OCI-M2 (cell line): ENCODE data around the gene ABHD1.
"Not testable (repeated sequence)": the region's sequence is repeated elsewhere in the genome, so short reads cannot be mapped to it uniquely, and the experiment has no call there.

ENCODE experiments used
- DNase-seq: peaks from one replicate; lab custom pipeline; 2025; ENCODE audit not compliant: unreplicated experiment; lab: John Stamatoyannopoulos, UW

The ABHD1 gene

DNA sequence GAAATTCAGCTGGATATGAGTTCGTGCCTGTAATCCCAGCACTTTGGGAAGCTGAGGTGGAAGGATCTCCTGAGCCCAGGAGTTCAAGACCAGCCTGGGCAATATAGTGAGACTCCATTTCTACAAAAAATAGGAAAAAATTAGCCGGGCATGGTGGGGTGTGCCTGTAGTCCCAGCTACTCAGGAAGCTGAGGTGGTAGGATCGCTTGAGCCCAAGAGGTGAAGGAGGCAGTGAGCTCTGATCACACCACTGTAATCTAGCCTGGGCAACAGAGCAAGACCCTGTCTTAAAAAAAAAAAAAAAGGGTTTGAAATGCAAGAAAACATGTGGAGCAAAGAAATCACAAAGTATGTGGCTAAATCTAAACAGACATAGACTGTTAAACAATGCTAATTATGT, 14.5 kb upstream of the ABHD1 start:
- DNase-seq = no peak

GRCh38 chr2:27110603-27111352, 12.8 kb upstream of the ABHD1 start:
- not testable (repeated sequence) for DNase-seq

DNA sequence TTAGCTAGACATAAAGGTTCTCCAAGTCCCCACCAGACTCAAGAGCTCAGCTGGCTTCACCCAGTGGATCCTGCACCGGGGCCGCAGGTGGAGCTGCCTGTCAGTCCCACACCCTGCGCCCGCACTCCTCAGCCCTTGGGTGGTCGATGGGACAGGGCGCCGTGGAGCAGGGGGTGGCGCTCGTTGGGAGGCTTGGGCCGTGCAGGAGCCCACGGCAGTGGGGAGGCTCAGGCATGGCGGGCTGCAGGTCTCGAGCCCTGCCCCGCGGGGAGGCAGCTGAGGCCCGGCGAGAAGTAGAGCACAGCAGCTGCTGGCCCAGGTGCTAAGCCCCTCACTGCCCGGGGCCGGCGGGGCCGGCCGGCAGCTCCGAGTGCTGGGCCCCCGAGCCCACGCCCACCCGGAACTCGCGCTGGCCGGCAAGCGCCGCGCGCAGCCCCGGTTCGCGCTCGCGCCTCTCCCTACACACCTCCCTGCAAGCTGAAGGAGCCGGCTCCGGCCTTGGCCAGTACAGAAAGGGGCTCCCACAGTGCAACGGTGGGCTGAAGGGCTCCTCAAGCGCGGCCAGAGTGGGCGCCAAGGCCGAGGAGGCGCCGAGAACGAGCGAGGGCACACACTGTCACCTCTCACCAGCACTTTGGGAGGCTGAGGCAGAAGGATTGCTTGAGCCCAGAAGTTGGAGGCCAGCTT, 12.1 kb upstream of the ABHD1 start:
- not testable (repeated sequence) for DNase-seq

- no peak for DNase-seq
Observed at GRCh38 chr2:27115519-27115918, 8.1 kb upstream of the ABHD1 start.

DNA sequence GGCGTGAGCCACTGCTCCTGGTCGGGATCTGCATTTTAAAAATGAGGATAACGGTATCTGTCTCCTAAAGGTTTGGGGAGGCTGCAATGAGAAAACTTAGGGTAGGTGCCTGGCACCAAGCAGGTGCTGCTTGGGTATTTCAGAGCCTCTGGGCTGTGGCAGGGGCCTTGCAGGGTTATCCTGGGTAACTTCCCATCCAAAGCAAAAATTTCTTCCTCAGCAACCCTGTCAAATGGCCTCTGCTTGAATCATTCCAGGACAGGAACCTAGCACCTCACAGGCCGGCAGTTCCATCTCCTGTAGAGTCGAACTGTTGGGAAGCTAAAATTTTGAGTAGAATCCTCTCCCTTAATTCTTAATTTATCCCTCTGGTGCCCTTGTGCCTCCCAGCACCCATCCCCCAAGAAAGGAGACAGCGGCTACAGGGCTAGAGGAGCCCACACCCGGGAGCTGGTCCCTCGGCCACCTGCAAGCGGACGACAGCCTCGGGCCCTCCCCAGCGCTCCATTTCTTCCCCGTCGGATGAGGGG, 5.6 kb upstream of the ABHD1 start:
- DNase-seq = no peak

- DNase-seq = no peak
Observed at GRCh38 chr2:27118525-27119329, 4.9 kb upstream of the ABHD1 start, which contains the start of gene CGREF1. Gene CGREF1, minus strand, starts transcription at chr2:27119128. Its CDS starts 14,762 bp downstream, at chr2:27104366.

DNA sequence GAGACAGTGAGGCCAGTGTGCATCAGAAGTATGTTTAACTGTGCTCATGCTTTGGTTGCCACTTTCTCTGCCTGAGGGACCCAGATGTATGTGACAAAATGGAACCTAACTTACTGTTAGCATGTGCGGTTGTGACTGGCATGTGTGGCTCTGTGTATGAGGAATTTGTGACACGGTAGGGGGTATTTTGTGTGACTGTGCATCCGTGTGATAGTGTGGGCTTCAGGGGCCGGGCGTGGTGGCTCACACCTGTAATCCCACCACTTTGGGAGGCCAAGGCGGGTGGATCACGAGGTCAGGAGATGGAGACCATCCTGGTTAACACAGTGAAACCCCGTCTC, 4.3 kb upstream of the ABHD1 start:
- not testable (repeated sequence) for DNase-seq

DNA sequence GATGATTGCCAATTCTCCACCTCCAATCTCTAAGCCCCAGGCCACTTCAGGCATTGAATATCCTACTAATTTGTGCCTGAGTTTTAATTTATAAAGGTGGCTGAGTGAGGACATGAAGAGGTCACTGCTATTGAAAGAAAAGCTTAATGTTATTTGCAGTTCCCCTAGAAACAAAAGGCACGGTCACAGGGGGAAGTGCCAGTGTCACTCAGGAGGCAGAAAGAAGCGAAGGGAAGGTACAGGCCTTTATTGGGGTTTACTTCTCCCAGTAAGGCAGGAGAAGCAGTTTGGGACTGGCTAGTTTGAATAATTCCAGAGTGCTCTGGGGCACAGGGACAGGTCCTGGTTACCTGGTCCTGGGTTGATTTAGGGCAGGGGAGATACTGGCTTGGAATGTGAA, 1.7 kb upstream of the ABHD1 start:
- DNase-seq = no peak

GRCh38 chr2:27122791-27123190, 824 bp upstream of the ABHD1 start:
- DNase-seq = no peak

- no peak for DNase-seq
Observed at GRCh38 chr2:27125104-27125503, 1.5 kb downstream of the ABHD1 start.

DNA sequence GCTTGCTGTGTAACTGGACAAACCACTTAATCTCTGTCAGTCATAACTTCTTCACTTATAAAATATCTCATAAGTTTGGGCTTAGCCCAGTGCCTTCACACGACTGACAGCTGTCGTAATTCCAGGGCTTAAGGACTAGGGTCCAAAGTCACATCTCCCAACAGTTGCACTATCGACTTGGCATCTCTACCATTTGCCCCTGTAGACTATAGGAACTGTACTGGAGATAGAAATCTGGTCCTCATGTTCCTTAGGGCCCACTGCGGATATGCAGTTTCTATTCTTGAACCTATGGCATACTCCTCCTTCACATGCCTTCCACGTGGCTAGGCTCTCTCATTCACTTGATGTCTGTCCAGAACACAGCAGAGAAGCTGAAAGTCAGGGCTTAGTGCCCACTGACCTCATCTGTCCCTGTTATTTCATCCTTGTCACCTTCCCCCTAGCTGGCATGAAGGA, 2.7 kb downstream of the ABHD1 start:
- DNase-seq = no peak

- no peak for DNase-seq
Observed at GRCh38 chr2:27127883-27128667, 4.5 kb downstream of the ABHD1 start.

- DNase-seq = no peak
Observed at GRCh38 chr2:27128668-27129571, 5.3 kb downstream of the ABHD1 start.

DNA sequence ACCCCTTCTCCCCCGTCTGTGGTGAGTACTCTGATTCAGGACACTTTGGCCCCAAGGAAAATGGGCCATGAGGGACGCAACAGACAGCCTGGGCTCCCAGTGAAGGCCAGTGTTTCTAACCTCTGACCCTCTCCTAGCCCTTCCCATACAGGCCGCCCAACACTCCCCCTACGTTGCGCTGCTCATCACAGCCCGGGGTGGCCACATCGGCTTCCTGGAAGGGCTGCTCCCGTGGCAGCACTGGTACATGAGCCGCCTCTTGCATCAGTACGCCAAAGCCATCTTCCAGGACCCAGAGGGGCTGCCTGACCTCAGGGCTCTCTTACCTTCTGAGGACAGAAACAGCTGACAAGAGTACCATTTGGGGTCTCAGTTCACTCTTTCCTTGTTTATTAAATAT, 6.8 kb downstream of the ABHD1 start:
- no peak for DNase-seq

- no peak for DNase-seq
Observed at GRCh38 chr2:27131429-27131828, 7.8 kb downstream of the ABHD1 start.

- no peak for DNase-seq
Observed at GRCh38 chr2:27133195-27133875, 9.7 kb downstream of the ABHD1 start.

GRCh38 chr2:27133905-27134780, 10.5 kb downstream of the ABHD1 start, which contains the start of gene PREB:
Gene PREB, minus strand, starts transcription at chr2:27134636. Its CDS starts 215 bp downstream, at chr2:27134421.
- DNase-seq = peak; percentile 57
